ENCODE results near the gene CHMP4B. TPM values are rescaled to one million over a fixed set of nuclear protein-coding genes. Genes with fewer than 3 reads are reported as not detected.
"Not testable (repeated sequence)": the region's sequence is repeated elsewhere in the genome, so short reads cannot be mapped to it uniquely, and the experiment has no call there.

The CHMP4B gene
- total and polyA plus RNA-seq, 7 donors, result 102 to 394 (median 115) TPM

DNA sequence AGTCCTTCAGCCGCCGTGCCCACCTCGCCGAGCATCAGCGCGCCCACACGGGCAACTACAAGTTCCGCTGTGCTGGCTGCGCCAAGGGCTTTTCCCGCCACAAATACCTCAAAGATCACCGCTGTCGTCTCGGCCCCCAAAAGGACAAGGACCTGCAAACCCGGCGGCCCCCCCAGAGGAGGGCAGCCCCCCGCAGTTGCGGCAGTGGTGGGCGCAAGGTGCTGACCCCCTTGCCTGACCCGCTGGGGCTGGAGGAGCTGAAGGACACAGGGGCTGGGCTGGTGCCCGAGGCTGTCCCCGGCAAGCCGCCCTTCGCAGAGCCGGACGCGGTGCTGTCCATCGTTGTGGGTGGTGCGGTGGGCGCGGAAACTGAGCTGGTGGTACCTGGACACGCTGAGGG, 20.1 kb upstream of the CHMP4B start:
- Histone ChIP-seq H3K9me3 (no peaks in the 10 kb centered on the region), H3K27me3 (no peaks in the 10 kb centered on the region), H3K27ac (peak overlapping the region in 3 of 4 donors; percentile 88 to 89 (median 88)), H3K4me3 (no peak overlapping the region), H3K36me3 (no peaks in the 10 kb centered on the region), H3K4me1 (peaks cover 0 to 63% (median 62%) of the 10 kb centered on the region in 4 donors)
- intact Hi-C loops (cut with DNase I), result loop anchor here (2.0 kb wide), 2 partner anchors 58 to 180 kb away; no protein-coding TSS in a partner anchor
- TF ChIP-seq POLR2AphosphoS5 (IDR thresholded peaks at IDR 0.05) (no peak), EP300 (IDR thresholded peaks at IDR 0.05) (no peak), POLR2A (IDR thresholded peaks at IDR 0.05) (no peak)
- TF ChIP-seq, protein P1, sequence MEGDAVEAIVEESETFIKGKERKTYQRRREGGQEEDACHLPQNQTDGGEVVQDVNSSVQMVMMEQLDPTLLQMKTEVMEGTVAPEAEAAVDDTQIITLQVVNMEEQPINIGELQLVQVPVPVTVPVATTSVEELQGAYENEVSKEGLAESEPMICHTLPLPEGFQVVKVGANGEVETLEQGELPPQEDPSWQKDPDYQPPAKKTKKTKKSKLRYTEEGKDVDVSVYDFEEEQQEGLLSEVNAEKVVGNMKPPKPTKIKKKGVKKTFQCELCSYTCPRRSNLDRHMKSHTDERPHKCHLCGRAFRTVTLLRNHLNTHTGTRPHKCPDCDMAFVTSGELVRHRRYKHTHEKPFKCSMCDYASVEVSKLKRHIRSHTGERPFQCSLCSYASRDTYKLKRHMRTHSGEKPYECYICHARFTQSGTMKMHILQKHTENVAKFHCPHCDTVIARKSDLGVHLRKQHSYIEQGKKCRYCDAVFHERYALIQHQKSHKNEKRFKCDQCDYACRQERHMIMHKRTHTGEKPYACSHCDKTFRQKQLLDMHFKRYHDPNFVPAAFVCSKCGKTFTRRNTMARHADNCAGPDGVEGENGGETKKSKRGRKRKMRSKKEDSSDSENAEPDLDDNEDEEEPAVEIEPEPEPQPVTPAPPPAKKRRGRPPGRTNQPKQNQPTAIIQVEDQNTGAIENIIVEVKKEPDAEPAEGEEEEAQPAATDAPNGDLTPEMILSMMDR (IDR thresholded peaks at IDR 0.05), result no peak
- WGBS, 2 donors, result 86 to 96% methylated on average over 31 of the region's 31 CpGs
- DNase-seq, result no peak

DNA sequence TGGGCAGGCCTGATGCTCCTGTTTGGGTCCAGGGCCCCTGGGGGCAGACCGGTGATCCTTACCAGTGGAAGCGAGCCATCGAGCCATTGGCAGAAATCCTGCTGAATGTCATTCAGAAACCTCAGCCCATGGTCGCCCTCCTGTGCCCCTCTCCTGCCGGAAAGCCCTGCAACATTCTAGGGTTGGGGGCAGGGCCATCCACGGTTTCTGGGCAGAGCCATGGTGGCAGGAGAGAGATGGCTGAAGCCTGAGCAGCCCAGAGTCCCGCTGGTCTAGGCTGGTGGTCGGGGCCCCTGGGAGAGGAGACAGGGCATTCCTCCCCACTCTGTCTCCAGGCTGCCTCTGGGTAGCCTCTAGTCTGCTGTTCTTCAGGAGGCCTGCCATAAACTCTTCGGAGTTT, 19.6 kb upstream of the CHMP4B start:
- no peak for TF ChIP-seq POLR2A (IDR thresholded peaks at IDR 0.05)
- no peak for TF ChIP-seq POLR2AphosphoS5 (IDR thresholded peaks at IDR 0.05)
- TF ChIP-seq, protein P1 (IDR thresholded peaks at IDR 0.05), result no peak
- TF ChIP-seq EP300 (IDR thresholded peaks at IDR 0.05), result no peak
- WGBS, 2 donors, result 86 to 89% methylated on average over 9 of the region's 9 CpGs
- Histone ChIP-seq H3K27me3 (no peaks in the 10 kb centered on the region), H3K9me3 (no peaks in the 10 kb centered on the region), H3K27ac (peak overlapping the region in 3 of 4 donors; percentile 88 to 89 (median 88)), H3K4me3 (no peak overlapping the region), H3K36me3 (no peaks in the 10 kb centered on the region), H3K4me1 (peaks cover 0 to 63% (median 62%) of the 10 kb centered on the region in 4 donors)
- DNase-seq, result no peak
- intact Hi-C loops (cut with DNase I), result loop anchor here (2.0 kb wide), 2 partner anchors 59 to 179 kb away; no protein-coding TSS in a partner anchor

DNA sequence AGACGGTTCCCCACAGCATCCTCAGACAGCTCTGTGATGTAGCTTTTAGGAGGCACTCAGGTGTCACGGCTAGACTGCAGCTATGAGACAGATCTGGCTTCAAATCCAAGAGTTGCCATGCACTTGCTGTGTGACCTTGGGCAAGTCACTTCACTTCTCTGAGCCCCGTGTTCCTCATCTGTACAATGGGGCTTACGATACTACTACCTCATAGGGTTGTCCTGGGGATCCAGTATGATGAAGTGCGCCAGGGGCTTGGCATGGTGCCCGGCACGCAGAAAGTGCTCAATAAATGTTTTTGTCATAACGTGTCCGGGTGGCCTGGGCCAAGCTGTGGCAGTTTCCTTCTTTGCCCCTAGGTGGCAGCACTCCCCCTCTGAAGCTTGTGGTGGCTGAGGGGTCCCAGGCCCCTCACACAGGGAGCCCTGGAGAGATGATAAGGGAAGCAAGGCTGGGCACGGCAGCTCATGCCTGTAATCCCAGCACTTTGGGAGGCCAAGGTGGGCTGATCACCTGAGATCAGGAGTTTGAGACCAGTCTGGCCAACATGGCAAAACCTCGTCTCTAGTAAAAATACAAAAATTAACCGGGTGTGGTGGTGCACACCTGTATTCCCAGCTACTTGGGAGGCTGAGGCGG, 19.1 kb upstream of the CHMP4B start:
- WGBS, 2 donors, result 37 to 74% methylated on average over 13 of the region's 13 CpGs
- H3K27ac ChIP-seq, result peak overlapping the region in 3 of 4 donors; percentile 88 to 89 (median 88)
- H3K36me3 ChIP-seq, result no peaks in the 10 kb centered on the region
- no peaks in the 10 kb centered on the region for H3K9me3 ChIP-seq
- H3K4me1 ChIP-seq, result peaks cover 0 to 63% (median 62%) of the 10 kb centered on the region in 4 donors
- peak; percentile 82 for DNase-seq
- no peaks in the 10 kb centered on the region for H3K27me3 ChIP-seq
- TF ChIP-seq, protein P1 (IDR thresholded peaks at IDR 0.05), result peak; percentile 57 to 81 (median 76)
- TF ChIP-seq POLR2AphosphoS5 (IDR thresholded peaks at IDR 0.05) (peak in 2 of 4 donors; percentile 26 to 41), POLR2A (IDR thresholded peaks at IDR 0.05) (no peak)
- intact Hi-C loops (cut with DNase I), result loop anchor here (2.0 kb wide), 2 partner anchors 59 to 179 kb away; no protein-coding TSS in a partner anchor
- H3K4me3 ChIP-seq, result no peak overlapping the region

DNA sequence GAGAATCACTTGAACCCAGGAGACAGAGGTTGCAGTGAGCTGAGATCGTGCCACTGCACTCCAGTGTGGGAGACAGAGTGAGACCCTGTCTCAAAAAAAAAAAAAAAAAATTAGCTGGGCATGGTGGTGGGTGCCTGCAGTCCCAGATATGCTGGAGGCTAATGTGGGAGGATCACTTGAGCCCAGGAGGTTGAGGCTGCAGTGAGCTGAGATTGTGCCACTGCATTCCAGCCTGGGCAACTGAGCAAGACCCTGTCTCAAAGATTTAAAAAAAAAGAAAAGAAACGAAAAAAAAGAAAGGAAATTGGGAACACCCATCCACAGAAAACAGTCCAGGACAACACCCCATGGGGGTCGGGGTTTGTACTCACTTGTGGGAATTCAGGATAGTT, 18.6 kb upstream of the CHMP4B start:
- H3K4me3 ChIP-seq; H3K27me3 ChIP-seq; H3K36me3 ChIP-seq; DNase-seq; H3K9me3 ChIP-seq; intact Hi-C loops (cut with DNase I): not testable (repeated sequence)
- Histone ChIP-seq H3K27ac (peak overlapping the region; percentile 36 to 88 (median 87)), H3K4me1 (peaks cover 0 to 63% (median 62%) of the 10 kb centered on the region in 4 donors)
- WGBS, 2 donors, result 64 to 71% methylated on average over 3 of the region's 3 CpGs

DNA sequence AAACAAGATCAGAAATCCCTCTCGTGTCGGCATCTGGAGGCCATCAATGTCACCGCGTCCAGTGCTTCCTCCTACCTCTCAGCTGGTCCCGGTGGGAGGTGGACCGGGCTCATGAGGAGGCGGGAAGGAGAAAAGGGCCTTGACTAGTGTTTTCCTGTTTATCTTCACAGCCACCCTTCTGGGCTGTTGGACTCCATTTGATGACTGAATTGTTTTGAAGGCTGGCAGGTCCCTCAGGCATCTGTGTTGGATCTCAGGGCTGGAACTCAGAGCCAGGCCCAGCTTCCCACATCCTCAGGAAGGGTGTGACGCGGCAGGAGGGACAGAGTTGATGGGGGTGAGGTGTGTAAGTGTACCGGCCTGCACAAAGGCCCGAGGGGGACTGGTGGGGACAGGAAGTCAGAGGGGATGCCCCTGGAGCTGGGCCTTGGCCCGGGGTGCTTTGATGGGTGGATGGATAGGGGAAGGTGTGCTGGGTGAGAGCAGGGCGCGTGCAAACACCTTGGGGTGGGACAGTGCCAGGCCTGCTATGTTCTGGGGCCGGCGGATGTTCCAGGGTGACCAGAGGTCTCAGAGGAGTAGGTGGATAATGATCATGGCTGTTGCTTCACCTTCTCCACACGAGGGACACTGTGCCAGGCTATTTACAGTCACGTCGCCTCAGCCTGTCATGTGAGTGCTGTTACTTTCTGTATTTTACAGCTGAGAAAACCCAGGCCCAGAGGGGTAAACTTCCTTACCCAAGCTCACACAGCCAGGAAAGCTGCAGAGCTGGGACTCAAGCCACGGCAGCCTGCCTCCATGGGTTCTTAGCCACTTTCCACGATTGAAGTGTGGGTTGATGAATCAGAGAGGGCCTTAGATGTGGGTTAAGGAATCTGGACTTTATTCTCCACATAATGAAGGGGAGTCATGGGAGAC, 17.9 kb upstream of the CHMP4B start:
- 74% methylated on average over 21 of the region's 21 CpGs for WGBS, 2 donors
- H3K27ac ChIP-seq, result peak overlapping the region; percentile 36 to 88 (median 87)
- no peaks in the 10 kb centered on the region for H3K27me3 ChIP-seq
- intact Hi-C loops (cut with DNase I), result no loop called here
- H3K4me1 ChIP-seq, result peaks cover 0 to 62% (median 60%) of the 10 kb centered on the region in 4 donors
- H3K9me3 ChIP-seq, result no peaks in the 10 kb centered on the region
- H3K36me3 ChIP-seq, result no peaks in the 10 kb centered on the region
- DNase-seq, result peak; percentile 86
- TF ChIP-seq POLR2A (IDR thresholded peaks at IDR 0.05) (no peak), POLR2AphosphoS5 (IDR thresholded peaks at IDR 0.05) (peak; percentile 48 to 86 (median 73)), EP300 (IDR thresholded peaks at IDR 0.05) (no peak)
- no peak overlapping the region for H3K4me3 ChIP-seq

Data from sigmoid colon (tissue), 7 donors.